GM12891 (cell line): ENCODE measurements around the gene JPH3.

ENCODE experiments used
- PAX5 ChIP-seq: IDR thresholded peaks from 2 replicates; pipeline ENCODE4 v1.6.1; 2011; ENCODE audit warnings: low read length, moderate library complexity, mild to moderate bottlenecking; ENCODE audit not compliant: insufficient read depth, severe bottlenecking
- POLR2A ChIP-seq: IDR thresholded peaks from 2 replicates; pipeline ENCODE4 v1.6.1; 2011; ENCODE audit warnings: low read depth, low read length, control low read depth
- POLR2AphosphoS5 ChIP-seq: IDR thresholded peaks from 2 replicates; pipeline ENCODE4 v1.6.1; 2011; ENCODE audit warnings: low read depth, low read length, control low read depth
- SPI1 ChIP-seq: IDR thresholded peaks from 2 replicates; pipeline ENCODE4 v1.6.1; 2011; ENCODE audit warnings: low read depth, low read length, control low read depth
- TAF1 ChIP-seq: IDR thresholded peaks from 2 replicates; pipeline ENCODE4 v1.6.1; 2011; ENCODE audit warnings: low read depth, low read length, control low read depth

DNA sequence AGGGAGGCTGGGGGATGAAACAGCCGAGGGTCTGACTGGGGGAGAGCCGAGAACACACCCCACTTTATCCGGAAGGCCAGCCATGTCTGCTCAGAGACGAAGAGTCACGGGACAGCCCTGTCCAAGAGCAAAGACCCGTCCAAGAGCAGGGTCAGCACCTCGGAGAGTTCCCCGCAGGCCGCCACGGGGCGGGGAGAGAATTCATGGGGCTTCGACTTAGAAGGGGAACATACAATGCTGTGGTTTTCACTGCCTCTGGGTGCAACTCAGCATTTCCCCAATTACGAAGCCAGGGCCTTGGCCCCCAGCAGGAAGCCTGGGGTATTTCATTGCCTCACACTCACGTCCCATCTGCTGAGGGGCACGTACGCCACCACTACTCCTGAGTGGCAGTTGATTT lies 59.3 kb downstream of the JPH3 start:
- no peak for TF ChIP-seq POLR2AphosphoS5
- TF ChIP-seq POLR2A: no peak
- TF ChIP-seq TAF1: no peak
- TF ChIP-seq PAX5: no peak
- no peak for TF ChIP-seq SPI1
